Keratinocyte (primary cell): Measurements from ENCODE around the gene PRKCA.

Experiments
- CTCF ChIP-seq, 3 experiments: IDR thresholded peaks in 1 of 3; conservative IDR thresholded peaks in 1 of 3; optimal IDR thresholded peaks in 1 of 3; 2 replicates in 2 of 3; 3 replicates in 1 of 3; pipeline versions ENCODE3 to v1.5.1; 2011; ENCODE audit warnings: low read length in 3 of 3, mild to moderate bottlenecking in 3 of 3, moderate library complexity in 2 of 3, control low read depth in 1 of 3, inconsistent platforms in 1 of 3; ENCODE audit not compliant: insufficient read depth in 2 of 3; ENCODE audit errors: extremely low read depth in 1 of 3
- EZH2 ChIP-seq: IDR thresholded peaks from one replicate; pipeline ENCODE4 v1.6.1; 2012; ENCODE audit warnings: inconsistent platforms, mild to moderate bottlenecking, low read length, moderate library complexity

GRCh38 chr17:66444031-66444430, 141.6 kb downstream of the PRKCA start:
- TF ChIP-seq EZH2 (no peak), CTCF (optimal IDR thresholded peaks at IDR 0.05 in 1 of 3, IDR thresholded peaks at IDR 0.05 in 1 of 3, conservative IDR thresholded peaks at IDR 0.05 in 1 of 3; ENCODE audit: extremely low read depth in 1 of 3, insufficient read depth in 2 of 3, low read length in 3 of 3) (no peak)
